ENCODE results near the gene N4BP2L2. TPM values are rescaled to one million over a fixed set of nuclear protein-coding genes. Genes with fewer than 3 reads are reported as not detected.

N4BP2L2 gene
- total RNA-seq, 1 donor from 2014 or later = 168 TPM

DNA sequence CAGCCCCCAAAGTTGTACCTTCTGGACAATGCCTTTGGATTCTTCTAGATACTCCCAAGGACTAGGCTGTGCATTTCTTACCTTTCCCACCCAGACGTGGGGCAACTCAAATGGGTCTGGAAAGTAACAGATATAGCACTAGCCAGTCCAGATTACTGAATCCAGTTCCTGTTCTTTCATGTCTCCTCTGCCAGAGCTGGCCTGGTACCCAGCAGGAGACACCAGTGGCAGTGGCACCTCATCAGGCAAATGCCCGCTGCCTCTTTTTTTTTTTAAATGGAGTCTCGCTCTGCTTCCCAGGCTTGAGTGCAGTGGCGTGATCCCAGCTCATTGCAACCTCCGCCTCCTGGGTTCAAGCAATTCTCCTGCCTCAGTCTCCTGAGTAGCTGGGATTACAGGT is 43.2 kb downstream of the N4BP2L2 start:
- TF ChIP-seq, protein P1, sequence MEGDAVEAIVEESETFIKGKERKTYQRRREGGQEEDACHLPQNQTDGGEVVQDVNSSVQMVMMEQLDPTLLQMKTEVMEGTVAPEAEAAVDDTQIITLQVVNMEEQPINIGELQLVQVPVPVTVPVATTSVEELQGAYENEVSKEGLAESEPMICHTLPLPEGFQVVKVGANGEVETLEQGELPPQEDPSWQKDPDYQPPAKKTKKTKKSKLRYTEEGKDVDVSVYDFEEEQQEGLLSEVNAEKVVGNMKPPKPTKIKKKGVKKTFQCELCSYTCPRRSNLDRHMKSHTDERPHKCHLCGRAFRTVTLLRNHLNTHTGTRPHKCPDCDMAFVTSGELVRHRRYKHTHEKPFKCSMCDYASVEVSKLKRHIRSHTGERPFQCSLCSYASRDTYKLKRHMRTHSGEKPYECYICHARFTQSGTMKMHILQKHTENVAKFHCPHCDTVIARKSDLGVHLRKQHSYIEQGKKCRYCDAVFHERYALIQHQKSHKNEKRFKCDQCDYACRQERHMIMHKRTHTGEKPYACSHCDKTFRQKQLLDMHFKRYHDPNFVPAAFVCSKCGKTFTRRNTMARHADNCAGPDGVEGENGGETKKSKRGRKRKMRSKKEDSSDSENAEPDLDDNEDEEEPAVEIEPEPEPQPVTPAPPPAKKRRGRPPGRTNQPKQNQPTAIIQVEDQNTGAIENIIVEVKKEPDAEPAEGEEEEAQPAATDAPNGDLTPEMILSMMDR (IDR thresholded peaks at IDR 0.05; ENCODE audit: unreplicated experiment) = no peak
- Mint-ChIP-seq H3K4me3 (no peak overlapping the region), H3K27me3 (ENCODE audit: low read depth) (no peaks in the 10 kb centered on the region), H3K4me1 (no peaks in the 10 kb centered on the region), H3K9me3 (no peaks in the 10 kb centered on the region), H3K36me3 (no peaks in the 10 kb centered on the region), H3K27ac (no peak overlapping the region)
- DNase-seq (ENCODE audit: low spot score in 2 of 2, unreplicated experiment in 2 of 2) = no peak

DNA sequence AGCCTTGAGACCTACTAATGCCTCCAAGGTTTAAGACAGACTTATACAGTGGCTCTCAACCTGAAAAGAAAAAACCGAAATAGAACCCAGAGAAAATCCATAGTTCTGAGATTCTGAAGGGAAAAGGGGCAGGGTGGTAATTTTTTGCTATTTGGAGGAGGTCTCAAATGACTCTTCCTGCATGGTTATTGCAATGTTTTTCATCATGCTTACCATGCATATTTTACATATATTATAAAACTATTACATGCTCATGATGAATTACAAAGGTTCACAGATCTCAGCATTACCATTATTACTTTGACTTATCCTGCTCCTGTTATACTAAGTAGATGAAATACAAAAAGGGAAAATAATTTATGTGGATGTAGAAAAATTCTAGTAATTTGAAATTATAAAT is 47.6 kb downstream of the N4BP2L2 start:
- peaks cover 1% of the 10 kb centered on the region for H3K36me3 Mint-ChIP-seq
- DNase-seq (ENCODE audit: low spot score in 2 of 2, unreplicated experiment in 2 of 2) = no peak

DNA sequence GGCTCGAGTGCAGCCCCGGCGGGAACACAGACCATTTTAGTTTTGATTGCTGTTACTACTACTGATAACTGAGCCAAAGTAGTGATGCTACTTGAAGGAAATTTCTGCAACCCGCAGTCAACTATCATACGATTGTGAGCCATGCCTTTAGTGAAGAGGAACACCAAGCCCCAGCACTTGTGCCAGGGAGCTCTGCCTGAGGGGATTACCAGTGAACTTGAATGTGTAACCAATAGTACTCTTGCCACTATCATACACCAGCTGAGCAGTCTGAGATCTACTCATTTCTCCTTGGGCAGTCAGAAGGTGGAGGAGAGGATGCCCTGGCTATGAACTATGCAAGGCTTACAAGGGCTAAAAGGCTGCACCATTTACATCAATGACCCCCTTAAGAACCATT is 61.7 kb downstream of the N4BP2L2 start:
- no peak for DNase-seq (ENCODE audit: low spot score in 2 of 2, unreplicated experiment in 2 of 2)
- peaks cover 6% of the 10 kb centered on the region for H3K9me3 Mint-ChIP-seq
- H3K4me3 Mint-ChIP-seq = no peak overlapping the region
- H3K4me1 Mint-ChIP-seq = peaks cover 21% of the 10 kb centered on the region
- H3K36me3 Mint-ChIP-seq = peaks cover 2% of the 10 kb centered on the region
- H3K27me3 Mint-ChIP-seq (ENCODE audit: low read depth) = no peaks in the 10 kb centered on the region
- TF ChIP-seq, protein P1 (IDR thresholded peaks at IDR 0.05; ENCODE audit: unreplicated experiment) = no peak
- no peak overlapping the region for H3K27ac Mint-ChIP-seq

More for the DNA sequence above, 47.6 kb downstream of the N4BP2L2 start:
- TF ChIP-seq, protein P1 (IDR thresholded peaks at IDR 0.05; ENCODE audit: unreplicated experiment) = no peak
- H3K27me3 Mint-ChIP-seq (ENCODE audit: low read depth) = no peaks in the 10 kb centered on the region
- no peak overlapping the region for H3K27ac Mint-ChIP-seq
- H3K4me3 Mint-ChIP-seq = no peak overlapping the region
- no peaks in the 10 kb centered on the region for H3K4me1 Mint-ChIP-seq
- H3K9me3 Mint-ChIP-seq = peaks cover 1% of the 10 kb centered on the region

DNA sequence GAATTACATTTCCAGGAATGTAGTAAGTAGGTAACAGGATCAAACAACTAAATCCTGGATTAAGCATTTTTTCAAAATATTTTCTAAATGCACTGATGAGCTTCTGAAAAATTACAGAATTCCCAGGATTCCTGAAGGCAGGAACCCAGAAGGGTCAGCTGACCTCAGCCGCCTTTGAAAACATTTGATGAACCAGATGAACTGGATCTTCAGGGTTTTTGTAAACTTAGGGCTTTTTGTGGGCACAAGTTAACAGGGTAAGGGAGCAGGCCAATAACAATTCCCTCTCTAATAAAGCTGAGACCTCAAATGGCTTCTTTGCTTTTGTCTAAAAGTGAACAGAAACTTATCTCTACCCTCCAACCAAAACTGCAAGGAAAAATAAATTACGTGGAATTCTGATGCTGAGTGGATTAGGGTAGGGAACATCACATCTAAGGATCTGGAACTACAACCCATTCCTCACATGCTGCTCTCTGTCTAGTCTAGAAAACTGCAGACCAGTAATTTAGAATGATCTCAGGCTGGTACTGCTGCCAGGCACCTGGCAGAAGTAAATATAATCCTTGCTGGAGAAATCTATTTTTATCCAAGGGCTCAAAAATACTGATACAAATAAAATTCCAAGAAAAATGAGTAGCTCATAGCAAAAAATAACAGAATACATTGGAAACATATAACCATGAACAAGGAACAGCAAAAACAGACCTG is 62.4 kb downstream of the N4BP2L2 start:
- Mint-ChIP-seq H3K9me3 (peaks cover 6% of the 10 kb centered on the region), H3K27ac (peak overlapping the region; percentile 44), H3K36me3 (peaks cover 2% of the 10 kb centered on the region), H3K4me1 (peaks cover 28% of the 10 kb centered on the region), H3K27me3 (ENCODE audit: low read depth) (no peaks in the 10 kb centered on the region), H3K4me3 (no peak overlapping the region)
- TF ChIP-seq, protein P1 (IDR thresholded peaks at IDR 0.05; ENCODE audit: unreplicated experiment) = no peak
- DNase-seq (ENCODE audit: low spot score in 2 of 2, unreplicated experiment in 2 of 2) = no peak

DNA sequence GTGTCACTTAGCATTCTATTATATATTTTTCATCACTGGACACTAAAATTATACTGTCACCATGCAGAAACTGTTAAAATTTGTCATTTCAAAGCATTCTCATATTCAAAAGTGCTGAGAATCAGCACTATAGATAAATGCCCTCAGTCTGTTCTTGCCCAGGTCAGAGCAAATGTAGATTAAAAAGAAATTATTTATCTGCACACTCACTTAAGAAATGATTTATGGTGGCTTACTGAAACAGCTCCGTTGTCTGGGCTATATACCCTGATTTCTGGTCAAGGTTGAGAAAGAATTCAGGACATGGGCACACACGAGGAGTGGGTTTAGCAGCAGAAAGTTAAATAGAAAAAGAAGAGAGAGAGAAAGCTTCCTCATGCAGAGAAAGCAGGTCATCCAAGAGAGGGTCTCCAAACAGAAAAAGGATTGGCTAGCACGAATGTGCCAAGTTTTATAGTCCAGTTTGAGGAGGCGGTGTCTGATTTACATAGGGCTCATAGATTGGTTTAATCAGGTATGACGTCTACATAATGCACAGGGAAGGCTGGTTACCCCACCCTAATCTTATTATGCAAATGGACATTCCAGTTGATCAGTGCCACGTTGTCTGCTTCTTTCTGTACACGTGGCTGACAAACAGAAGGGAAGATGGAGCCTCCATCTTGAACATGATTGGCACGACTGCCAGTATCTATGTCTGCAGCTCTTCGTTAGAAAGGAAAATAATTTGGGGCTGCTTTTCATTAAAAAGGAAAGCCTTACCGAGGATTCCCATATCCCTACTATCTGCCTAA is 63.4 kb downstream of the N4BP2L2 start:
- Mint-ChIP-seq H3K27ac (peak overlapping the region; percentile 44), H3K9me3 (peaks cover 6% of the 10 kb centered on the region), H3K36me3 (peaks cover 2% of the 10 kb centered on the region), H3K4me3 (no peak overlapping the region), H3K27me3 (ENCODE audit: low read depth) (no peaks in the 10 kb centered on the region), H3K4me1 (peaks cover 29% of the 10 kb centered on the region)
- DNase-seq (ENCODE audit: low spot score in 2 of 2, unreplicated experiment in 2 of 2) = no peak
- TF ChIP-seq, protein P1 (IDR thresholded peaks at IDR 0.05; ENCODE audit: unreplicated experiment) = no peak
